GM04504 (cell line): Measurements from ENCODE around the gene ARF1.

ENCODE experiments used
- DNase-seq: peaks from one replicate; pipeline ENCODE4 v3.0.0-alpha.2; 2012; ENCODE audit warnings: low read depth

The ARF1 gene

DNA sequence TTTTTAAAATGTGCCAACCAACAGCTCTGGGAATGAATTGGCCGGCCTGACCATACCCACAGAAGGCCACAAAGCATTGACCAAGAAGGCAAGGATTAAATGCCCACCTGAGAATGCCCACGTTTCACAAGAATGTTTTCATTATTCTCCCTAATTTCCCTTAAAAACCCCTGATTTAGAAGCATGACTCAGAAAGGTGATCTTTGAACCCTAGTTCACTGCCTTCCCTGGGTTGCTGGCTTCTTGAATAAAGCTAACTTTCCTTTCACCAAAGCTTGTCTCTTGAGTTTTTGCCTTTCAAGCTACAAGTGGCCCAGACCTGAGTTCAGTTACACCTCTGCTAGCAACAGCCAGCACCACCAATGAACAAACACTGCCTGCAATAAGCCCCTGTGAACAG is 41.0 kb downstream of the ARF1 start:
- no peak for DNase-seq

- no peak for DNase-seq
Measured at GRCh38 chr1:228125185-228125584, 42.7 kb downstream of the ARF1 start.

DNA sequence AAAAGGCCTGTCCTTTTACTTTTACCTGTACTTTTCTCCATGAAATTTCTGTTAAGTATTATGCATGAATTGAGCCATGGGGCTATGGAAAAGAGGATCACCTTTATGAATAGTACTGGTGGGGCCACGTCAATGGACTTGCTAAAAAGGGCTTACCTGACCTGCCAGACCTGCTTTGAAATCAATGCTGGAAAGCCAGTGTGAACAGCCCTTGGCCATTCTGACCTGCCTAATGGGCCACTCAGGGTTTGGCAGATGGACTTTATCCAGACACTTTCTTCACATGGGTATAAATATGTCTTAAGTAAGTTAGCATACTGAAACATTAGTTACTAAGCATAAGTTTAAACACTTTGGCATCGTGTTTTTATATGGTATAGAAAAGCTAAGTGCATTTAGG is 49.3 kb downstream of the ARF1 start:
- DNase-seq: no peak

GRCh38 chr1:228134591-228134990 is 52.1 kb downstream of the ARF1 start:
- DNase-seq: no peak

- DNase-seq: no peak
Measured at GRCh38 chr1:228136901-228137300, 54.4 kb downstream of the ARF1 start.

DNA sequence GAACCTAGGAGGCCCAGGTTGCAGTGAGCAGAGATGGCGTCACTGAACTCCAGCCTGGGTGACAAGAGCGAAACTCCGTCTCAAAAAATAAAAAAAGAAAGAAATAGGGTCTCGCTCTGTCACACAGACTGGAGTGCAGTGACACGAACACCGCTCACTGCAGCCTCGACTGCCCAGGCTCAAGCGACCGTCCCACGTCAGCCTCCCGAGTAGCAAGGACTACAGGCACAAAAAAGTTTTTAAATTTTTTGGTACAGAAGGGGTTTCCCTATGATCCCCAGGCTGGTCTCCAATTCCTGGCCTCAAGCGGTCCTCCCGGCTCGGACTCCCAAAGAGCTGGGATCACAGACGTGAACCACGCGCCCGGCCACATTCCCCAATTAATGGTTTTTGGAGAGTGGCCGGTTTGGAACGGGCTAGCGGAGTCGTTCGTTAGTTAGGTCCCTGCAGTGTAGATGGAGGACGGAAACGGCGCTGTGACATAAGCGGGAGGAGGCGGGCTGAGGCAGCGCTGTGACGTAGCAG is 57.0 kb downstream of the ARF1 start:
- DNase-seq: no peak

DNA sequence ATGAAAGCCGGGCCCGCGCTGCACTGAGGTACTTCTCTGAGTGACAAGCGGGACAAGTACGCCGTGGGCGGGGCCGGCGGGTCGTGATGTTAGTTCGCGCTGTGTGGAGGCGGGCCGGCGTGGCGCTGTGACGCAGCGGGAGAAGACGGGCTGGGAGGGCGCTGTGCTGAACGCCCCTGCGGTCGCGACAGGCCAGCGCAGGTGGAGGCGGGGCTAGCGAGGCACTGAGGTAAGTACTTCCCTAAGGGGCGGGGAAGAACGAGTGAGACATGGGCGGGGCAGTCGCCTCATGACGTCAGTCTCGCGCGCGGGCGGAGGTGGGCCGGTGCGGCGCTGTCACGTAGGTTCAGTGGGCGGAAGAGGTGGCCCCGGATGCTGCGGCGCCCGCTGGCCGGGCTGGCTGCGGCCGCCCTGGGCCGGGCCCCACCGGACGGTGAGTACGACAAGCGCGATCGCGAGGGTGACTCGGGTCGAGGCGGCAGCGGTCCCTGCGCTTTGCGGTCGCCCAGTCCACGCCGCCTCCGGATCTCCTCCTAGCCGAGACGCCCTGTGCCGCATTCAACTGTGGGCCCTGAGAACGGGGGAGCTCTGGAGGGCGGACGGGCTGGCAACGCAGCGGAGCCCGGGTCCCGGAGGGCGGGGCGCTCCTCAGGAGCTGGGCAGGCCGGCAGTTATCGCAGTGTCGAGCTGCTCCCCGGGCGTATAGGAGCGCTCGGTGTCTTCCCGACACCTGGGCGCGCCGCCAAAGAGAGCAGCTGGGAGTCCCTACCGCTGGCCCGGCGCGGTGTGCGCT is 57.6 kb downstream of the ARF1 start, which contains the start of gene GUK1:
Gene GUK1, plus strand, starts transcription at position 349 of the 793 bp plus-strand sequence. Its CDS starts 24 bp downstream, at position 373.
- peak; percentile 97 for DNase-seq

- DNase-seq: no peak
Measured at GRCh38 chr1:228140724-228141225, 58.3 kb downstream of the ARF1 start.

DNA sequence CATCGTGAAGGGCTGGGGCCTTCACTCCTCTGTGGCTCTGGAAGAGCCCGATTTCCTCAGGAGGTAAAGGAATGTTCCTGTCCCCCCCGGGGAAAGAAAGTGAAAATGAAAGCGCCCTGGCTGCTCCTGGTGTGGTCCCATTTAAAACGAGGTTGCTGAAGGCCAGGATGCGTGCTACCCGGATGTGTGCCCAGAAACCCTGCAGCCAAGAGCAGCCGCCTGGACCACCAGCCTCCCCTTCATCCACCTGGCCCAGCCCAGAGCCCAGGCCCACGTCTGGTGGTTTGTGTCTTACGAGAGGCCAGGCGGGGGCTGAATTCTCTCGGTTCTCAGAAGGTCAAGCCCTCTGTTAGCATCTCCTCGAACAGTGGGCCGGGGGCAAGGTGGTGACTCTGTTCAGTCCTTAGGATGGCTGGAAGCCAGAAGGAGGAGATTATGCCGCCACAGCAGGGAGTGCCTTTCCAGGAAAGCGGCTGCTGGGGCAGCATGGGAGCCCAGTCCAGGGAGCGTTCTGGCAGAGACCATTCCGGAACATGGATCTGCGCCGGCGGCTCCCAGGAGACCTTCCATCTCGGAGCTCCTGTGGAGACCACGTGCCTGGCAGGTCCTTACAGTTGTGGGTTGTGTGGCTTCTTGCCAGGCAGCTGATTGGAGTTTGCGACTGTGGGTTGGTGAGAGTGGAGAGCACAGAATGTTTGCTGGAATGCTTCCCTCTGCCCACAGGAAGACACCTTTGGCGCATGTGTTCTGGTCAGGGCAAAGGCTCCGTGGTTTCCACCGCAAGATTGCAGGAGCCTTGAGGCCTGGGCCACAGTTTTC is 58.9 kb downstream of the ARF1 start:
- no peak for DNase-seq

GRCh38 chr1:228142155-228142691 is 59.7 kb downstream of the ARF1 start:
- no peak for DNase-seq

GRCh38 chr1:228142701-228143136 is 60.2 kb downstream of the ARF1 start:
- DNase-seq: no peak

GRCh38 chr1:228143480-228144192 is 61.1 kb downstream of the ARF1 start:
- DNase-seq: no peak

GRCh38 chr1:228144193-228144992 is 61.9 kb downstream of the ARF1 start:
- no peak for DNase-seq

DNA sequence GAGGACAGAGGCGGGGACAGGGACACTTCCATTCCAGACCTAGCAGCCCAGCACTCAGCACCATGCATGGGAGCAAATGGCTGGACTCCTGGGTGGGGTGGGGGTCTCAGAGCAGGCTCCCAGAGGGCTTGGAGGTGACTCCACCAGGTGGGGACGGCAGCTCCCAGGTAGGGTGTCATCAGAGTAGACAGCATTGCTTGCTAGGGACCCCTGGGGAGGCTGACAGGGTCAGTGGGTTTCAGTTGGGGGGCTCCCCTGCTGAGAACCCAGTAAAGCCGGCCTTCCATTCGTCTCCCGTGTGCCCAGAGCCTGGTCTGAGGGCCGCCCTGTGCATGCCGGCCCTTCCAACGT is 62.5 kb downstream of the ARF1 start:
- no peak for DNase-seq

DNA sequence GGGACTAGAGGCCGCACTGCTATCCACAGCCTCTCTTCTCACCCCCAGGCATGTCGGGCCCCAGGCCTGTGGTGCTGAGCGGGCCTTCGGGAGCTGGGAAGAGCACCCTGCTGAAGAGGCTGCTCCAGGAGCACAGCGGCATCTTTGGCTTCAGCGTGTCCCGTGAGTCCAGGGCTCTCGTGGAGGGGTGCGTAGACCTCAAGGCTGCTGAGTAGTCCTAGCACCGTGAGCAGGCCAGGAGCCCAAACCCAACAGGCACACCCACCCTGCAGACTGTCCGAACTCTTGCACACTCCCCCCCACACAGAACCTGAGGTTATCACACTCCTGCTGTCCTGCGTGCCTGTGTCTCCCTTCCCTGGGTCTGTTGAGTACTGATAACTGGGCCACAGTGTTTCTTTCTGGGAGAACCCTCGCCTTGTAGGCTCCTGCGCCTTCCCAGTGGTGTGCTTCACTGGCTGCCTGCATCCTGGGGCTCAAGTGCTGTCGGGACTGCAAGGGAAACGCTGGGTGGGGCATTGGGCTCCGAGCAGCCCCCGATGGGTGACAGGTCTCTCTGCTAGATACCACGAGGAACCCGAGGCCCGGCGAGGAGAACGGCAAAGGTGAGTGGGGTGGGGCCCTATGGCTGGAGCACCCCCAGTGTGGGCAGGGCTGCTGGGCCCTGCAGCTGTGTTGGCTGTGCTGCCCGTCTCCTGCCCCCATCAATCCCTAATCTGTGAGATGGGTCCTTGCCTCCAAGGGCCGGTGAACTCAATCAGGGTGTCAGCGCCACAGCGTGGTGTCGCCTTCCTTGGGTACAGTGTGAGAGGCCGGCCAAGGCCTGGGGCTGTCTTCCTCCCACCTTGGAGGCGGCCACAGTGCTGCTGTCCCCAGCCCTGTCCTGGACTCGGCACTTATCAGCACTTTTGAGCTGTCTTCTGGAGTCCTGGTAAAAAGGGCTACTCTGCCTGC is 63.2 kb downstream of the ARF1 start:
- DNase-seq: no peak

- no peak for DNase-seq
Measured at GRCh38 chr1:228146417-228147150, 64.1 kb downstream of the ARF1 start.

DNA sequence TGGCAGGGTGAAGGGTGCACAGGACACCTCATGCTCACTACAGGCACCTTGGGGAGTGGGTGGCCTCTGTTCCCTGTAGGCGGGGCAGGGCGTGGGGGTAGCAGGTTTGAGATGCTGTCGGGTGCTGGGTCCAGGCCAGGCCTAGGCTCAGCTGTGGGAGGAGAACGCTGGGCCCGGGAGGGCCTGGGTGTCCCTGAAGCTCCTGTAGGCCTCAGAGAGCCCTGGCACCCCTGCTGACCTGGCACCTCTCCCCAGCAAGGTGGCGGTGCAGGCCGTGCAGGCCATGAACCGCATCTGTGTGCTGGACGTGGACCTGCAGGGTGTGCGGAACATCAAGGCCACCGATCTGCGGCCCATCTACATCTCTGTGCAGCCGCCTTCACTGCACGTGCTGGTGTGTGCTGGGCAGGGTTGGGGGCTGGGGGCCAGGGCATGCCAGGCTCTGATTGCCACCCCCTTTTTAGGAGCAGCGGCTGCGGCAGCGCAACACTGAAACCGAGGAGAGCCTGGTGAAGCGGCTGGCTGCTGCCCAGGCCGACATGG is 64.7 kb downstream of the ARF1 start:
- DNase-seq: no peak

GRCh38 chr1:228147768-228148167 is 65.3 kb downstream of the ARF1 start:
- DNase-seq: no peak
